Stimulated activated CD4-positive, alpha-beta T cell treated with anti-CD3 and anti-CD28 coated beads, Interleukin-4, amount 100 ng/mL, for 4 hours (primary cell): Measurements from ENCODE around the gene MX2.
"Not testable (repeated sequence)": the region's sequence is repeated elsewhere in the genome, so short reads cannot be mapped to it uniquely, and the experiment has no call there.

Experiments
- DNase-seq, 2 experiments: peaks; one replicate each; pipeline ENCODE4 v3.0.0-alpha.2; 2020

Gene MX2

DNA sequence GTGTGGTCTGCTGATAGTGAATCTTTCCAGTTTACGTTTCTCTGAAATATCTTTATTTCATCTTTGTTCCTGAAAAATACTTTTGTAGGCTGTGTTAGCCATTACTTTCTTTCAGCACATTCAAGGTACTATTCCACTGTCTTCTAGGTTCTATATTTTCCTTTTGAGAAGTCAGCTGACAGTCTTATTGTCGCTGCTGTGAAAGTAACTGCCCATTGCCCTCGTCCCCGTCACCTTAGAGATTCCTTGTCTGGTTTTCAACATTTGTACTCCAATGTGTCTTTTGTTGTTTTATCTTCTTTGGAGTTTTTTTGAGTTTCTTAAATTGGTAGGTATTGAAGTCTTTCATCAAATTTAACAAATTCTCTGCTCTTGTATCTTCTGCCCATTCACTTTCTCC, 19.8 kb upstream of the MX2 start:
- DNase-seq = no peak

DNA sequence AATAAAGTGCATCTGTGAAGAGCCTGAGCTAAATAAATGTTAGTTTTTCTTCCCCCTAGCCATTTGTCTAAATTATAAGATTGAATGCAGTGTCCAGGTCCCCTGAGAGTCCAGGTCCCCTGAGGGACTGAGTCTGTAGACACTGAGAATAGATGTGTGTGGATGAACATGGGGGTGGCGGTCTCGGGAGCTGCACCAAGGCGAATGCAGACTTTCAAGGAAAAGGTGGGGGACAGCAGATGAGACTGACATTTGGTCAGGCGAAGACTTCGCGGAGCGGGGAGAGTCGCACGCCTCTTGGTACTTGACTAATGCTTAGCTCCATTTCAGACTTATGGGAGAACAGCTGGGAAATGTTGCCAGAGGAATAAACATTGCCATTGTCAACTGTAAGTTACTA, 17.7 kb upstream of the MX2 start:
- no peak for DNase-seq

- DNase-seq = no peak
Observed at GRCh38 chr21:41345356-41345755, 16.5 kb upstream of the MX2 start.

DNA sequence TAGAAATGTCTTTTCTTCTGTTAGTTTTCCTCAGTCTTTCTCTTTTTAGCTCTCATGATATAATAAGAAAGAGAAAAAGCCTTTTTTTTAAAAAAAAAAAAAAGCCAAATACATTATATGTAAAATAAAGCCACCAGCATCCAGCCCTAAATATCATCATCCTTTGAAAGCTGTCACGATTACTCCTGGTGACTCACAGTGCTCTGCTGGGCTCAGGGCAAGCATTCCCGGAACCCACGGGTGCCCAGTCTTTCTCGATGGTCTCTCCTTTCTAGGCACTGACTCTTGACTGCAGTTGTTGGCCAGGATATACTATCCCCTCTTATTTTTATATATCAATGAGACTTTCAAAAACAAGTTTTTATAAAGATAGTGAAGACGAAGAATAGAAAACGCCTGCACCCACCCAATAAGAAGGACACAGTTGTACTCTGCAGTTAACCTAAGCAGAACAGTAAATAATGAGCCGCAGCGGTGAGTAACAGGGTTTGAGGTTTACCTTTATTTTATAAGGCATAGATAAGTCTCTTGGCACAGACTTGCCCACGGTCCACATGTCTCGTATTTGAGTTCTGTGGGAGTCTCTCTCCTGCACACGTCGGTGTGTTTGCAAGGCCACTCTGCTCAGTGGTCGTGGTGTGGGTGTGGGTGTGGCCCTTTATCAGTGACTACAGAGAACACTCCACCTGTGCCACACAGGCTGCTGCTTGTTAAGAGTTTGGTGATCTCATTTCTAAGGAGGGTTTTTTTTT, 15.7 kb upstream of the MX2 start:
- no peak for DNase-seq

- no peak for DNase-seq
Observed at GRCh38 chr21:41346758-41347157, 15.1 kb upstream of the MX2 start.

- no peak for DNase-seq
Observed at GRCh38 chr21:41348434-41348833, 13.4 kb upstream of the MX2 start.

DNA sequence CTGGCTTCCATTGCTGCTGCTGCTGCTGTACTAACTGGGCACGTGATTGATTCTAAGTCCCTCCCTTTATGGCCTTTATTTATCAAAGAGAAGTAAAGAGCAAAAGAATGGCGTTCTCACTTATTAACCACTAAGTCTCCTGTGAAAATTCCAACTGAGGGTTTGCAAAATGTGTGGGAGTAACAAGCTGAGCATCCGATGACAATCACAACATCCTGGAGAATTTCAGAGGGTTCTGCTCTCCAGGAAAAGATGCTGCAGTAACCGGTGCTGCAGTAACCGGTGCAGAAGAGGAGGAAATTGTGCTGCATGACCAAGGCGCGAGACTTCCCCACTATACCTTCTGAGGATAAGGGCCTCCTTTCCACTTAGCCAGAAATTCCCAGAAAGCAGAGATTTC, 12.7 kb upstream of the MX2 start:
- no peak for DNase-seq

- no peak for DNase-seq
Observed at GRCh38 chr21:41349619-41350390, 12.0 kb upstream of the MX2 start.

DNA sequence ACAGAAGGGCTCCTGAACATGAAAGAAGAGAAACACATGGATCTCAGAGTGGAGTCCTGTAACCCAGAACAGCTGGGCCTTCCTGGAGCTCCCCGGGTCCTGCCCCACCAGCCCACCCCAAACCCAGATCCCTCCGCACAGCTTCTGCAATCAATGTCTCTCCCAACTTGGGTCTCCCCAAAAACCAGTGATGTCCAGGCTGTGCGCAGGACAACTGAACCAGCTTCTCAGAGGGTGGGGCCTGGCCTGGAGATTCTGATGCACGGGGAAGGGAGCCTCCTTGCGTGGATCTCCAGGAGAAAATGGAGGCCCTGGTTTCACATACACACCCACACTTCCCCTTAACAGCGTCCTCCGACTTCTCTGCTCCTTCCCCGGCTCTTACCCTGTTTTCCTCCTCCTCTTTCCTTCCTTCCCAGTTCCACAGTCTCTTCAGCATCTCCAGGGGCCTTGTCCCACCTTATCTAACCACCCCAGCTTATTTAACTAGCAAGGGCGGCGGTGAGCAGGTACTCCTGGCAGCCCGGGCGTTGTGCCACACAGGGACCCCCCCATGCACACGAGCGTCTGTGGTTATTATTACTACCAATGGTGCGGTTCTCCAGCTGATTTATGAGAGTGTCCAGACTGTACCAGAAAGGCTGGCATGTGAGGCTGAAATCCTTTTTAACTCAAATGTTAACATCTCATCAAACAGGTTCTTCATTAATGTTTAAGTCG, 11.2 kb upstream of the MX2 start:
- no peak for DNase-seq

- DNase-seq = no peak
Observed at GRCh38 chr21:41357546-41357945, 4.3 kb upstream of the MX2 start.

GRCh38 chr21:41358193-41359166, 3.3 kb upstream of the MX2 start:
- no peak for DNase-seq

DNA sequence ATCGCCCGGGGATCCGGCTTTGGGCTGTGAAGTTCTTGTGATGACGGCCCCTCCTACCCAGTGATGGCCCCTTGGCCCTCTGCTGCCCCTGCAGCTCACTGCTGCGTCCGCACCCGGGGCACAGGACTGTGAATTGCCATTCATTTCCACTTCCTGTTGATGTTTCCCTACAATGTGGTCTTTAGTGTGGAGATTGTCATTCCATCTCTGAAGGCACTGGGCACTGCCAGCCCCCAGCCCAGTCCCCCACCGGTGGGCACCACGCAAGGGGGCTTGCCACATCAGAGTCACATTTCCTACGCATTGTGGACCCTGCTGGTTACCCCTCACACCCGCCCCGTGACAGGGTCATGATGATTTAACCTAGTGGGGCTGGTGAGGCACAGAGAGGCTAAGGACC, 2.5 kb upstream of the MX2 start:
- DNase-seq = no peak

DNA sequence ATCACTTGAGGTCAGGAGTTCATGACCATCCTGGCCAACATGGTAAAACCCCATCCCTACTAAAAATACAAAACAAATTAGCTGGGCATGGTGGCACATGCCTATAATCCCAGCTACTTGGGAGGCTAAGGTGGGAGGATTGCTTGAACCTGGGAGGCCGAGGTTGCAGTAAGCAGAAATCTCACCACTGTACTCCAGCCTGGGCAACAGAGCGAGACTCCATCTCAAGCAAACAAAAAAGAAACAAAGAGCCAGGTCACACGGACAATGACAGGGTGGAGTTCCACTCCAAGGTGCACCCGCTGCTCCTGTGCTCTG, 2.1 kb upstream of the MX2 start:
- not testable (repeated sequence) for DNase-seq

- DNase-seq = no peak
Observed at GRCh38 chr21:41360072-41360821, 1.6 kb upstream of the MX2 start.

- DNase-seq = no peak
Observed at GRCh38 chr21:41361053-41361785, 608 bp upstream of the MX2 start.

DNA sequence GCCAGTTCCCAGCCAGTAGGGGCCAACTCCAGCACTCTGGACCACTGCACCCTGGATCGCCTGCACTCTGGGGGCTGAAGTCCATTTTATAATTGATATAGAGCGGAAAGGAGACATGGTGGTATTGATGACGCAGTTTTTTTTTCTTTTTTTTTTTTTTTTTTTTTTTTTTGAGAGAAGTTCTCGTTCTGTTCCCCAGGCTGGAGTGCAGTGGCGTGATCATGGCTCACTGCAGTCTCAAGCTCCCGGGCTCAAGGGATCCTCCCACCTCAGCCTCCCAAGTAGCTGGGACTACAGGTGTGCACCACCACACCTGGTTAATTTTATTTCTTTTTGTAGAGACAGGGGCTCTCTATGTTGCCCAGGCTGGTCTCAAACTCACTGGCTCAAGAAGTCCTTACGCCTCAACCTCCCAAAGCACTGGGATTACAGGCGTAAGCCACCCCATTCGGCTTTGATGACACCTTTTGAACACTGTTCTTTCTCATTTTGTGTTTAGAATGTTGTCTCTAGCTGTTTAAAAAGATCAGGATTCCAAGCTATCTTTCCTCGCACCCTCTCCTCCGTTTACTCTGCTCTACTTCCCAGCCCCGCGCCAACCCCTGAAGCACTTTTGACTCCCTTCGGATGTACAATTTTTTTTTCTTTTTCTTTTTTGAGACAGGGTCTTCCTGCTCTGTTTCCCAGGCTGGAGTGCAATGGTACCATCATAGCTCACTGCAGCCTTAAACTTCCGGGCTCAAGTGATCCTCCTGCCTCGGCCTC, 960 bp downstream of the MX2 start:
- no peak for DNase-seq

DNA sequence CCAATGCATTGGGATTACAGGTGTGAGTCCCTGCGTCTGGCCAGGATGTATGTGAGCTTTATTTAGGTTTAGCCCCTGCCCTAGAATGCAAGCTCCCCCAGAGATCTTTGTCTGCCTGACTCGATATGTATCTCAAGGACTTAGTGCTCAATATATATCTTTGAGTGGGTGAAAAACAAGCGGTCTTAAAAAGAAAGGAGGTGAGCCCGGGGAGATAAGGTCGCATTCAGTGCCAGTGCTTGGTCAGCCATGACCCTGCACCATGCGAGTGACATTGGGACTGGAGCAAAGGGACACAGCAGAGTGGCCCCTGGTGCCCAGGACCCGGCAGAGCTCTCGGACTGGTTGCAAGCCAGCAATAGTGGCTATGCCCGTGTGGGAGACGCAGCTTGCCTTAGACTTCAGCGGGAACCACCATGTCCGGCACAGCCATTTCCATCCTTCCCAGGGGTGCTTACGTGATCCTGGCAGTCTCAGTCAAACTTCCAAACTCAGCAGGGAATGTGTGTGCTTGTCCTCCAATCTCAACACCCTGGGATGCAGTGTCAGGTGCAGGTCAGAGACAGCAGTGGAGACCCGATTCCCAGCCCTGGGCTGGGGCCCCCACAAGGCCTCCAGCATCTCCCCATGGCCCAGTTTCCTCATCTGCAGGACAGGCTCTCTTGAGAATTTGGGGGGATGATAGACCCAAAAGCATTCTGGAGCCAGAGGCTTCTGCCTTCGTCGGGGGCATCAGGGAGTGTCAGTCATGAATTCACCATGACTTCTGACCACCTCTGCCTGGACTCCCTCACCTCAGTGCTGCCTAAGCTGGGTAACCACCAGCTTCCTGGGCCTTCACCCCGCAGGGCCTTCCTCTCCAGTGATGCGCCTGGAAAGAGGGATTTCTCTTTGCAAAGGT, 1.8 kb downstream of the MX2 start:
- DNase-seq = no peak

DNA sequence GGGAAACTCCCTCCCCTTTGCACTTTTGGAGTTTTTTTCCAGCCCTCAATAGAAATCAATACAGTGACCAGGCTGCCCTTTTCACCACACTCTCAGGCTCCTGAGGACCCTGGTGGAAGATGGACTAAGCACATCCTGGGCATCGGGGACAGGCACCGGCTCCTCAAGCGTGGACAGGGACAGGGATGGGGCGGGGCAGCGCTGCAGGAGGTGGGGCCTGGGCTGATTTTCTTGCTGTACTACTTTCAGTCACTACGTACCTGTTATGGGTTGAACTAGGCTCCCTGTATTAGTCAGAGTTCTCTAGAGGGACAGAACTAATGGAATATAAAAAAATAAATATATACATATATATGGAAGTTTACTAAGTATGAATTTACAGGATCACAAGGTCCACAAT, 2.5 kb downstream of the MX2 start:
- DNase-seq = no peak

DNA sequence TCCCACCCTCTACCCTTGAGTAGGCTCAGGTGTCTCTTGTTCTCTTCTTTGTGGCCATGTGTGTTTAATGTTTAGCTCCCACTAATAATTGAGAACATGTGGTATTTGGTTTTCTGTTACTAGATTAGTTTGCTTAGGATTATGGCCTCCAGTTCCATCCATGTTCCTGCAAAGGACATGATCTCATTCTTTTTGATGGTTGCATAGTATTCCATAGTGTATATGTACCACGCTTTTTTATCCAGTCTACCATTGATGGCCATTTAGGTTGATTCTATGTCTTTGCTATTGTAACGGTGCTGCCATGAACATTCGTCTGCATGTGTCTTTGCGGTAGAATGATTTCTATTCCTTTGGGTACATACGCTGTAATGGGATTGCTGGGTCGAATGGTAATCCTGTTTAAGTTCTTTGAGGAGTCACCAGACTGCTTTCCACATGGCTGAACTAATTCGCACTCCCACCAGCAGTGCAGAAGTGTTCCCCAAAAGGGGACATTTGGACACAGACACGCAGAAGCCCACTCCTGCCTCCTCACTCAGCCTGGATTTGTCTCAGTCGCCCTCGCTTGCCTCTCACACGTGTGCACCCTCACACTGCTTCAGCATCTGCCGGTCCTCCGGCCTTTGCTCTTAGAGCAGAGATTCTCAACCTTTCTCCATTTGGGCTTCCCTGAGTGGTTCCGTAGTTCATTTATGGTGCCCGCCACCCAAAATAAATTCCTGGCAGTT, 3.7 kb downstream of the MX2 start:
- no peak for DNase-seq
